NCI-H748 treated with DMSO at 0.1 percent for 48 hours (cell line): Measurements from ENCODE around the gene IGSF3.
A peak's percentile ranks its signal among the peaks of the same experiment; 100 is the strongest.

Source experiments
- DNase-seq: peaks from one replicate; lab custom pipeline; 2025; lab: John Stamatoyannopoulos, UW

Gene IGSF3

GRCh38 chr1:116667575-116668105 lies at the start of gene IGSF3:
Gene IGSF3, minus strand, starts transcription at chr1:116667733. Its CDS starts 1,407 bp downstream, at chr1:116666326.
- peak; percentile 59 for DNase-seq

GRCh38 chr1:116717318-116717717 lies 49.8 kb upstream of the IGSF3 start:
- peak; percentile 26 for DNase-seq

GRCh38 chr1:116716391-116716790 lies 48.9 kb upstream of the IGSF3 start:
- DNase-seq = no peak

GRCh38 chr1:116713474-116713873 lies 45.9 kb upstream of the IGSF3 start:
- DNase-seq = no peak

GRCh38 chr1:116712510-116712909 lies 45.0 kb upstream of the IGSF3 start:
- no peak for DNase-seq

GRCh38 chr1:116711263-116711840 lies 43.8 kb upstream of the IGSF3 start:
- no peak for DNase-seq

GRCh38 chr1:116710420-116711262 lies 43.1 kb upstream of the IGSF3 start:
- no peak for DNase-seq

- no peak for DNase-seq
Measured at GRCh38 chr1:116709666-116710167, 42.2 kb upstream of the IGSF3 start.

GRCh38 chr1:116708255-116708900 lies 40.8 kb upstream of the IGSF3 start:
- DNase-seq = no peak

GRCh38 chr1:116706841-116707240 lies 39.3 kb upstream of the IGSF3 start:
- no peak for DNase-seq

- peak; percentile 27 for DNase-seq
Measured at GRCh38 chr1:116706123-116706522, 38.6 kb upstream of the IGSF3 start.

GRCh38 chr1:116704278-116704677 lies 36.7 kb upstream of the IGSF3 start:
- no peak for DNase-seq

- no peak for DNase-seq
Measured at GRCh38 chr1:116699605-116700004, 32.1 kb upstream of the IGSF3 start.

- DNase-seq = no peak
Measured at GRCh38 chr1:116698244-116698595, 30.7 kb upstream of the IGSF3 start.

- no peak for DNase-seq
Measured at GRCh38 chr1:116697548-116698243, 30.2 kb upstream of the IGSF3 start.

GRCh38 chr1:116694524-116694923 lies 27.0 kb upstream of the IGSF3 start:
- no peak for DNase-seq

GRCh38 chr1:116693759-116694480 lies 26.4 kb upstream of the IGSF3 start:
- no peak for DNase-seq

GRCh38 chr1:116692879-116693278 lies 25.3 kb upstream of the IGSF3 start:
- DNase-seq = no peak

- DNase-seq = no peak
Measured at GRCh38 chr1:116690849-116691406, 23.4 kb upstream of the IGSF3 start.

- no peak for DNase-seq
Measured at GRCh38 chr1:116690396-116690848, 22.9 kb upstream of the IGSF3 start.
